ENCODE results near the gene IWS1. TPM values are rescaled to one million over a fixed set of nuclear protein-coding genes. Genes with fewer than 3 reads are reported as not detected.

Gene IWS1
- total RNA-seq, 1 experiment from 2014 or later = 56.0 TPM

GRCh38 chr2:127558911-127559310, 32.6 kb upstream of the IWS1 start:
- intact Hi-C loops (cut with micrococcal nuclease; ENCODE audit: unreplicated experiment) = no loop called here
- no peak overlapping the region for H3K4me3 Mint-ChIP-seq (ENCODE audit: unreplicated experiment)
- Histone ChIP-seq H3K27me3 (replicated peaks; ENCODE audit: control insufficient read depth, insufficient read depth, low read length) (no peaks in the 10 kb centered on the region), H3K36me3 (ENCODE audit: control insufficient read depth, insufficient read depth, low read length) (no peaks in the 10 kb centered on the region), H3K4me3 (ENCODE audit: low read depth, low read length) (no peak overlapping the region), H3K9me3 (no peaks in the 10 kb centered on the region), H3K4me1 (no peaks in the 10 kb centered on the region)
- H3K36me3 Mint-ChIP-seq (ENCODE audit: insufficient read depth, unreplicated experiment) = no peaks in the 10 kb centered on the region
- BruUV-seq (replicated peaks) = no TSS peak
- TF ChIP-seq CTCF (IDR thresholded peaks at IDR 0.05; ENCODE audit: insufficient read depth in 1 of 2, low read depth in 1 of 2, low read length in 1 of 2, severe bottlenecking in 1 of 2, unreplicated experiment in 1 of 2) = no peak
- ChIA-PET POLR2A (no interaction called here), CTCF (no interaction called here)
- no peak overlapping the region for H3K27ac Mint-ChIP-seq (ENCODE audit: unreplicated experiment)
- no peak for DNase-seq
- H3K9me3 Mint-ChIP-seq (ENCODE audit: unreplicated experiment) = peaks cover 31% of the 10 kb centered on the region
- H3K4me1 Mint-ChIP-seq (ENCODE audit: low read depth, unreplicated experiment) = no peaks in the 10 kb centered on the region
- peaks cover 3% of the 10 kb centered on the region for H3K27me3 Mint-ChIP-seq (ENCODE audit: insufficient read depth, unreplicated experiment)

DNA sequence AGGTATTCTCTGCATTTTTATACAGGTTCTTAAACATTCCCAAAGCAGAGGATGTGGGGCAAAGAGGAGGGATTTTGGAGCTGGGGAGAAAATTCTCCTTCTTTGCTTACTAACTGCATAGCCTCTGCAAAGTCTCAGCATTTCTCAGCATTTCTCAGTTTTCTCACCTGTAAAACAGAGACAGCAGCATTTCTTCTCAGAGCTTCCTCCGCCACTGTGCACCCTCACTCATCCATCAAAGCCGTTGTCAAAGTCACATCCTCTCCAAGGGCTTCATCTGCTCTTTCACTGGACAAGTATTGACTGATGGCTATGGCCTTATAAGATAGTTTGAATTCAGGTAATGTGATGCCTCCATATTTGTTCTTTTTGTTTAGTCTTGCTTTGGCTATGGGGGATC, 26.6 kb upstream of the IWS1 start:
- ChIA-PET CTCF (interaction anchor here (0.6 kb wide), 1 partner anchor 246 kb away, joined by 3 read pairs; no protein-coding TSS in a partner anchor), POLR2A (no interaction called here)
- Mint-ChIP-seq H3K27ac (ENCODE audit: unreplicated experiment) (no peak overlapping the region), H3K9me3 (ENCODE audit: unreplicated experiment) (peaks cover 20% of the 10 kb centered on the region), H3K27me3 (ENCODE audit: insufficient read depth, unreplicated experiment) (peaks cover 3% of the 10 kb centered on the region), H3K4me3 (ENCODE audit: unreplicated experiment) (no peak overlapping the region), H3K4me1 (ENCODE audit: low read depth, unreplicated experiment) (no peaks in the 10 kb centered on the region), H3K36me3 (ENCODE audit: insufficient read depth, unreplicated experiment) (no peaks in the 10 kb centered on the region)
- no peak for DNase-seq
- H3K36me3 ChIP-seq (ENCODE audit: control insufficient read depth, insufficient read depth, low read length) = no peaks in the 10 kb centered on the region
- intact Hi-C loops (cut with micrococcal nuclease; ENCODE audit: unreplicated experiment) = no loop called here
- H3K9me3 ChIP-seq = no peaks in the 10 kb centered on the region; the same call in 1 of the 2 replicates
- no peak overlapping the region for H3K4me3 ChIP-seq (ENCODE audit: low read depth, low read length)
- no peak for TF ChIP-seq CTCF (IDR thresholded peaks at IDR 0.05; ENCODE audit: insufficient read depth in 1 of 2, low read depth in 1 of 2, low read length in 1 of 2, severe bottlenecking in 1 of 2, unreplicated experiment in 1 of 2)
- BruUV-seq (replicated peaks) = no TSS peak
- no peaks in the 10 kb centered on the region for H3K27me3 ChIP-seq (replicated peaks; ENCODE audit: control insufficient read depth, insufficient read depth, low read length)
- no peaks in the 10 kb centered on the region for H3K4me1 ChIP-seq

- CTCF ChIA-PET = no interaction called here
- H3K27me3 Mint-ChIP-seq (ENCODE audit: insufficient read depth, unreplicated experiment) = peaks cover 3% of the 10 kb centered on the region
- no peak for DNase-seq
Measured at GRCh38 chr2:127552336-127552735, 26.0 kb upstream of the IWS1 start.

More at GRCh38 chr2:127552336-127552735, 26.0 kb upstream of the IWS1 start:
- no peak for TF ChIP-seq CTCF (IDR thresholded peaks at IDR 0.05; ENCODE audit: insufficient read depth in 1 of 2, low read depth in 1 of 2, low read length in 1 of 2, severe bottlenecking in 1 of 2, unreplicated experiment in 1 of 2)
- Mint-ChIP-seq H3K4me3 (ENCODE audit: unreplicated experiment) (no peak overlapping the region), H3K36me3 (ENCODE audit: insufficient read depth, unreplicated experiment) (no peaks in the 10 kb centered on the region), H3K9me3 (ENCODE audit: unreplicated experiment) (peaks cover 19% of the 10 kb centered on the region), H3K4me1 (ENCODE audit: low read depth, unreplicated experiment) (no peaks in the 10 kb centered on the region), H3K27ac (ENCODE audit: unreplicated experiment) (no peak overlapping the region)
- Histone ChIP-seq H3K4me1 (no peaks in the 10 kb centered on the region), H3K27me3 (replicated peaks; ENCODE audit: control insufficient read depth, insufficient read depth, low read length) (no peaks in the 10 kb centered on the region), H3K9me3 (no peaks in the 10 kb centered on the region; the same call in 1 of the 2 replicates), H3K36me3 (ENCODE audit: control insufficient read depth, insufficient read depth, low read length) (no peaks in the 10 kb centered on the region), H3K4me3 (ENCODE audit: low read depth, low read length) (no peak overlapping the region)
- POLR2A ChIA-PET = no interaction called here
- intact Hi-C loops (cut with micrococcal nuclease; ENCODE audit: unreplicated experiment) = no loop called here
- no TSS peak for BruUV-seq (replicated peaks)

Measured in Caco-2 (cell line).